Measurements from ENCODE around the gene SOX8. TPM values are rescaled to one million over a fixed set of nuclear protein-coding genes. Genes with fewer than 3 reads are reported as not detected.

Gene SOX8
- total and polyA plus RNA-seq, 10 of the 15 experiments (the other 5 are each of a cell fraction or from before 2014, with no cell fraction given): not detected

DNA sequence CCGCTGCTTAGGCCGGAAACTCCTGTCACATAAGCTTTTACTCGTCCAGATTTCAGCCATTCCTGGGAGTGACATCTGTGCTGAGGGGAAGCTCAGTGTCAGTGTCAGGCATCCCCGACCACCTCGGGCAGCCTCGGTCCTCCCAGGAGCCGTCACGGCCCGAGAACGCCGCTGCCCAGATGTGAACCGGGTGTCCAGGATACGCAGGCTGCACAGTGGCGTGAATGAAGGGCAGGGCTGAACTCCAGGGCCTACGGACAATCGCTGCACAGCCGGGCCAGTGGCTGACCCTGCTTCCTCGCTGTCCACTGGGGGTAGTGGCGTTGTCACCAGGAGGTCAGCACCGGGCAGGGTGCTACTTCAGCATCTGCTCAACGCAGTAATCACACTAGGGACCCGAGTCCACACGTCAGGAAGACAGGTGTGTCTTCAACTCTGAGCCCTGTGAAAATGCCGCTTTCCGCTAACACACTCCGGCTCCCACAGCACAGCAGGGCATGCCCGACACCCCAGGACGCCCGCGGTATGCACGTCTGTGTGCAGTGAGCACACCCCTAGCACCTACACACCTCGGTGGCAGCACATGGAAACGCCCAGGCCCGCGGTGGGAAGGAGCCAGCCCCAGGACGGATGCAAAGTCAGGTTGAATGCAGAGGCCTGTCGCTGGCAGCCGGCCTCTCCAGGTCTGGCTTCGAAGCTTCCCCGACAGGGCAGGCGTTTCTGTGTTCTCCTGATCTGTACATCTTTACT is 13.8 kb upstream of the SOX8 start:
- Histone ChIP-seq H4K20me1 (ENCODE audit: control insufficient read depth, insufficient read depth) (no peaks in the 10 kb centered on the region), H3K4me1 (ENCODE audit: control insufficient read depth, insufficient read depth, low read length) (peaks cover 3% of the 10 kb centered on the region), H3K9me3 (replicated peaks; ENCODE audit: control insufficient read depth, insufficient read depth, low read length) (peaks cover 2% of the 10 kb centered on the region; the same call in 1 of the 3 replicates), H3K27me3 (replicated peaks in 1 of 2; ENCODE audit: control insufficient read depth in 2 of 2, insufficient read depth in 2 of 2, low read length in 1 of 2) (no peaks in the 10 kb centered on the region), H3K79me2 (ENCODE audit: control insufficient read depth, insufficient read depth, low read length) (no peaks in the 10 kb centered on the region; the same call in 1 of the 2 replicates), H3K27ac (ENCODE audit: control insufficient read depth, insufficient read depth) (no peak overlapping the region), H3K4me3 (no peak overlapping the region), H3K9ac (ENCODE audit: control insufficient read depth, insufficient read depth, low read length) (no peak overlapping the region), H2AFZ (ENCODE audit: control insufficient read depth, low read depth, low read length) (no peak overlapping the region), H3K36me3 (ENCODE audit: control insufficient read depth in 2 of 2, insufficient read depth in 2 of 2, low read length in 1 of 2) (no peaks in the 10 kb centered on the region), H3K4me2 (ENCODE audit: control insufficient read depth, insufficient read depth) (no peak overlapping the region)
- 90% methylated on average over 41 of the region's 41 CpGs for WGBS (ENCODE audit: insufficient coverage, insufficient replicate concordance, low lambda C conversion rate, missing lambda C conversion rate)
- TF ChIP-seq JUND (IDR thresholded peaks at IDR 0.05; ENCODE audit: low read depth, low read length) (no peak), BHLHE40 (IDR thresholded peaks at IDR 0.05; ENCODE audit: borderline replicate concordance in 1 of 2, low read depth in 2 of 2, low read length in 1 of 2) (no peak), MYB (IDR thresholded peaks at IDR 0.05; ENCODE audit: borderline replicate concordance, low read depth, low read length) (no peak), ZNF217 (IDR thresholded peaks at IDR 0.05) (no peak), KDM1A (IDR thresholded peaks at IDR 0.05; ENCODE audit: borderline replicate concordance) (no peak), BCL11A (IDR thresholded peaks at IDR 0.05; ENCODE audit: low read depth, low read length) (no peak), MTA2 (IDR thresholded peaks at IDR 0.05; ENCODE audit: low read depth) (no peak), ZZZ3 (IDR thresholded peaks at IDR 0.05; ENCODE audit: control insufficient read depth, insufficient read length, low read depth) (no peak), RAD51 (IDR thresholded peaks at IDR 0.05) (no peak), YY1 (IDR thresholded peaks at IDR 0.05; ENCODE audit: low read depth, low read length) (no peak)
- TF ChIP-seq, protein P1, sequence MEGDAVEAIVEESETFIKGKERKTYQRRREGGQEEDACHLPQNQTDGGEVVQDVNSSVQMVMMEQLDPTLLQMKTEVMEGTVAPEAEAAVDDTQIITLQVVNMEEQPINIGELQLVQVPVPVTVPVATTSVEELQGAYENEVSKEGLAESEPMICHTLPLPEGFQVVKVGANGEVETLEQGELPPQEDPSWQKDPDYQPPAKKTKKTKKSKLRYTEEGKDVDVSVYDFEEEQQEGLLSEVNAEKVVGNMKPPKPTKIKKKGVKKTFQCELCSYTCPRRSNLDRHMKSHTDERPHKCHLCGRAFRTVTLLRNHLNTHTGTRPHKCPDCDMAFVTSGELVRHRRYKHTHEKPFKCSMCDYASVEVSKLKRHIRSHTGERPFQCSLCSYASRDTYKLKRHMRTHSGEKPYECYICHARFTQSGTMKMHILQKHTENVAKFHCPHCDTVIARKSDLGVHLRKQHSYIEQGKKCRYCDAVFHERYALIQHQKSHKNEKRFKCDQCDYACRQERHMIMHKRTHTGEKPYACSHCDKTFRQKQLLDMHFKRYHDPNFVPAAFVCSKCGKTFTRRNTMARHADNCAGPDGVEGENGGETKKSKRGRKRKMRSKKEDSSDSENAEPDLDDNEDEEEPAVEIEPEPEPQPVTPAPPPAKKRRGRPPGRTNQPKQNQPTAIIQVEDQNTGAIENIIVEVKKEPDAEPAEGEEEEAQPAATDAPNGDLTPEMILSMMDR (IDR thresholded peaks at IDR 0.05 in 2 of 3, conservative IDR thresholded peaks at IDR 0.05 in 1 of 3; ENCODE audit: control insufficient read depth in 2 of 3, extremely low read depth in 1 of 3, insufficient read depth in 1 of 3, low read depth in 3 of 3, low read length in 3 of 3): no peak
- TF ChIP-seq, protein P2, sequence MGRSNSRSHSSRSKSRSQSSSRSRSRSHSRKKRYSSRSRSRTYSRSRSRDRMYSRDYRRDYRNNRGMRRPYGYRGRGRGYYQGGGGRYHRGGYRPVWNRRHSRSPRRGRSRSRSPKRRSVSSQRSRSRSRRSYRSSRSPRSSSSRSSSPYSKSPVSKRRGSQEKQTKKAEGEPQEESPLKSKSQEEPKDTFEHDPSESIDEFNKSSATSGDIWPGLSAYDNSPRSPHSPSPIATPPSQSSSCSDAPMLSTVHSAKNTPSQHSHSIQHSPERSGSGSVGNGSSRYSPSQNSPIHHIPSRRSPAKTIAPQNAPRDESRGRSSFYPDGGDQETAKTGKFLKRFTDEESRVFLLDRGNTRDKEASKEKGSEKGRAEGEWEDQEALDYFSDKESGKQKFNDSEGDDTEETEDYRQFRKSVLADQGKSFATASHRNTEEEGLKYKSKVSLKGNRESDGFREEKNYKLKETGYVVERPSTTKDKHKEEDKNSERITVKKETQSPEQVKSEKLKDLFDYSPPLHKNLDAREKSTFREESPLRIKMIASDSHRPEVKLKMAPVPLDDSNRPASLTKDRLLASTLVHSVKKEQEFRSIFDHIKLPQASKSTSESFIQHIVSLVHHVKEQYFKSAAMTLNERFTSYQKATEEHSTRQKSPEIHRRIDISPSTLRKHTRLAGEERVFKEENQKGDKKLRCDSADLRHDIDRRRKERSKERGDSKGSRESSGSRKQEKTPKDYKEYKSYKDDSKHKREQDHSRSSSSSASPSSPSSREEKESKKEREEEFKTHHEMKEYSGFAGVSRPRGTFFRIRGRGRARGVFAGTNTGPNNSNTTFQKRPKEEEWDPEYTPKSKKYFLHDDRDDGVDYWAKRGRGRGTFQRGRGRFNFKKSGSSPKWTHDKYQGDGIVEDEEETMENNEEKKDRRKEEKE (IDR thresholded peaks at IDR 0.05): no peak
- no peak for DNase-seq (ENCODE audit: low read depth, low spot score)
- no peak for FAIRE-seq
- intact Hi-C loops (cut with micrococcal nuclease; ENCODE audit: unreplicated experiment) (no loop called here), in situ Hi-C loops (cut with MboI) (no loop called here)
- ChIA-PET RAD21 (ENCODE audit: unreplicated experiment) (no interaction called here), POLR2A (no interaction called here), CTCF (no interaction called here), SMC1A (ENCODE audit: uncharacterized antibody, unreplicated experiment) (no interaction called here)
- BruUV-seq (replicated peaks): no TSS peak
- ATAC-seq: no peak

All from GM12878 (cell line).